Esophagus muscularis mucosa (tissue), 3 donors: ENCODE measurements around the gene ASB12.

Experiments used
- CTCF ChIP-seq, 3 experiments: fragments of 200-600 bp in 2 of 3; fragments of 450-650 bp in 1 of 3; sonication (generic) in 2 of 3; IDR thresholded peaks; one replicate each; pipeline ENCODE4 v1.5.1; 2017 to 2019; ENCODE audit warnings: antibody characterized with exemption in 3 of 3, mild to moderate bottlenecking in 2 of 3, moderate library complexity in 1 of 3
- EP300 ChIP-seq: sonication (generic); formaldehyde crosslinking; IDR thresholded peaks from one replicate; pipeline ENCODE4 v1.6.1; 2017; ENCODE audit warnings: antibody characterized with exemption

GRCh38 chrX:64205441-64205734, 25.0 kb downstream of the ASB12 start, which contains the start of gene AMER1:
- TF ChIP-seq CTCF (IDR thresholded peaks at IDR 0.05) (no peak), EP300 (no peak)
